BJ (cell line): ENCODE measurements around the gene SAP130. TPM values are rescaled to one million over a fixed set of nuclear protein-coding genes. Genes with fewer than 3 reads are reported as not detected.

Source experiments
- CTCF ChIA-PET: fragments of 350-600 bp; formaldehyde crosslinking; extraction: SDS; loops from one replicate; lab custom pipeline; 2021; ENCODE audit warnings: antibody characterized with exemption, inconsistent platforms; lab: Yijun Ruan, JAX
- POLR2A ChIA-PET: fragments of 300-600 bp; sonication (Branson Sonifier 250); formaldehyde crosslinking; extraction: SDS; loops from one replicate; lab custom pipeline; 2021; ENCODE audit warnings: antibody characterized with exemption; lab: Charles Lee
- DNase-seq: peaks from one replicate; pipeline ENCODE4 v3.0.0-alpha.2; 2011; ENCODE audit warnings: low read depth
- H3K27me3 ChIP-seq: 2 replicates; pipeline ENCODE4 v1.6.0; 2011; ENCODE audit warnings: low read length; ENCODE audit not compliant: control insufficient read depth, insufficient read depth
- H3K36me3 ChIP-seq: 2 replicates; pipeline ENCODE4 v1.5.1; 2011; ENCODE audit warnings: low read length; ENCODE audit not compliant: control insufficient read depth, insufficient read depth
- H3K4me3 ChIP-seq: 2 replicates; pipeline ENCODE4 v1.5.1; 2011; ENCODE audit warnings: low read depth, mild to moderate bottlenecking, control low read depth, low read length
- CTCF ChIP-seq: IDR thresholded peaks from 2 replicates; pipeline ENCODE4 v1.5.1; 2011; ENCODE audit warnings: low read depth, mild to moderate bottlenecking, control low read depth, inconsistent platforms, low read length, moderate library complexity; ENCODE audit not compliant: insufficient read depth
- polyA plus RNA-seq: library from polyadenylated mRNA; depleted of rRNA; stranded (reverse); fragments of >200 nt; gene quantifications from 2 replicates; pipeline ENCODE4 v1.2.3, GENCODE V29; 2011

SAP130 gene
- polyA plus RNA-seq, 1 experiment: 20.4 TPM

DNA sequence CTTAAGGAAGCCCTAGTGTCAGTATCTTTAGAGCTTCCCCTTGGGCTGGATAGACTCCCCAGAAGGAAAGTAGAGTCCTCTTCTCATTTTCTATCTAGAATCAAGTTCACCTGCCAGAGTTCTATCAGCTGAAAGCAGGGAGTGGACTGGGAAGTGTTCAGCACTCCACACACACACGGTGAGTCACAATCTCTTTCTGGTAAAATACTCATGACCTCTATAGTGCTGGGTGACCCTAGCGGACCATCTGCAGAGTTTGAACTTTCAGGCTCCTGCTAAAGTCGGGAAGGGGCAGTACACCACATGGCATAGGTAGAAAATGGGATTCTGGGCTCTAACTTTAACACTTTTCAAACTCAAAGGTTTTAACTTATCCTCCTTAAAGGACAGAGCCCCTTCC is 43.3 kb downstream of the SAP130 start:
- CTCF ChIA-PET: no interaction called here
- POLR2A ChIA-PET: no interaction called here
- Histone ChIP-seq H3K4me3 (no peak overlapping the region), H3K36me3 (peaks cover 8% of the 10 kb centered on the region), H3K27me3 (no peaks in the 10 kb centered on the region)
- no peak for DNase-seq
- TF ChIP-seq CTCF: no peak

DNA sequence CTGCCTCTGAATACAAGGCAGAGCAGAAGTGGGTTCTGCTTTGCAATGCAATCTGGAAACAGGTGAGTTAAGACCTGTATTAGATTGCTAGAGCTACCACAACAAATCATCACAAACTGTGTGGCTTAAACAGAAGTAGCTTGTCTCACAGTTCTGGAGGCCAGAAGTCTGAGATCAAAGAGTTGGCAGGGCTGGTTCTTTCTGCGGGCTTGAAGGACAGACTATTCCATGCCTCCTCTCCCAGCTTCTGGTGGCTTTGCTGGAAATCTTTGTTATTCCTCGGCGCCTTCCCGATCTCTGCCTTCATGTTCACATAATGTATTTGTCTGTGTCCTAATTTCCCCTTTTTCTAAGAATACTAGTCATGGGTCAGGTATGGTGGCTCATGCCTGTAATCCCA is 58.4 kb downstream of the SAP130 start:
- Histone ChIP-seq H3K36me3 (peaks cover 2% of the 10 kb centered on the region), H3K27me3 (no peaks in the 10 kb centered on the region), H3K4me3 (no peak overlapping the region)
- POLR2A ChIA-PET: no interaction called here
- no peak for TF ChIP-seq CTCF
- CTCF ChIA-PET: no interaction called here
- no peak for DNase-seq

DNA sequence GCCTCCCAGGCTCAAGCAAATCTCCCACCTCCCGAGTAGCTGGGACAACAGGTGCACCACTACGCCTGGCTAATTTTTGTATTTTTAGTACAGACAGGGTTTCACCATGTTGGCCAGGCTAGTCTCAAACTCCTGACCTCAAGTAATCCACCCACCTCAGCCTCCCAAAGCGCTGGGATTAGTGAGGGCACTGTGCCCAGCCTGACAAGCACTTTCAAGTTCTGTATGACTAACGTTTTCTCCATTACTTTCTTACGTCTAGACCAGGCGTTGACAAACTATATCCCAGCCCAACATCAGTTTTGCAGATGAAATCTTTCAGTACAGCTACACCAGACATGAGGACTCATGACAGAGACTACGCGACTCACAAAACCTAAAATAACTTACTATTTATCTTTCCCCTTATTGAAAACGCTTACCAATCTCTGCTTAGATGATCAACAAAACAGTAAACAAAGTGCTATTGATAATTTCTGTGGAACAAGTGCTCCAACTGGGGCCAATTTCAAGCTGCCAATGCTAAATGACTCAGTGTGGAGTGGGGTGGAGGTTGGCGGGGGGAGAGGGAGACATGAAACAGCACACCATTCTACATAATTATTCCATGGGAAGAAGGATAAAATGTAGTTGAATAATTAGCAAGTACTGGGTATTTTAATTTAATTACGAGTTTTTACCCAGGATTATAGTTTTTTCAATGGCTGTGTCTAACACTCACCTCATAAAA is 59.1 kb downstream of the SAP130 start:
- POLR2A ChIA-PET: no interaction called here
- H3K27me3 ChIP-seq: no peaks in the 10 kb centered on the region
- DNase-seq: no peak

DNA sequence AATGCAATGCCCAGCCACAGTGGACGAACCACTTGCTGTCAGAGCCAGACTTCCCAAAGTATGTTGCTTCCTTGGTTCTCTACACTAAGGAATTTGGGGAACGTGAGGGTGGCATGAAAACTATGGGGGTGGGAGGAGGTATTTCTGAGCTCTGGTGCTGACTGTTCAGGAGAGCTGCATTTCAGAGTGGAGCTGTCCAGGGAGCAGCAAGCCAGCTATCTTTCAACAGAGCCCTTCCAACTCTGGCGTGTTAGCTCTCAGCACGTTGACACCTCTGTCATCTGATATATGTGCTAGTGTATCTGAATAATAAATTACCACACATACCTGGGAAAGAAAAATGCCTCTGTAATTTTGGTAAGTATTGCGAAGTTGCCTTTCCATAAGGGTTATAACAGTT is 66.1 kb downstream of the SAP130 start:
- peaks cover 3% of the 10 kb centered on the region; the same call in 1 of the 2 replicates for H3K36me3 ChIP-seq
- H3K4me3 ChIP-seq: no peak overlapping the region
- H3K27me3 ChIP-seq: no peaks in the 10 kb centered on the region
- no peak for TF ChIP-seq CTCF
- CTCF ChIA-PET: no interaction called here
- POLR2A ChIA-PET: no interaction called here
- no peak for DNase-seq

More for the DNA sequence above, 59.1 kb downstream of the SAP130 start:
- H3K4me3 ChIP-seq: no peak overlapping the region
- no peak for TF ChIP-seq CTCF
- CTCF ChIA-PET: no interaction called here
- H3K36me3 ChIP-seq: no peaks in the 10 kb centered on the region; the same call in none of the 2 replicates

DNA sequence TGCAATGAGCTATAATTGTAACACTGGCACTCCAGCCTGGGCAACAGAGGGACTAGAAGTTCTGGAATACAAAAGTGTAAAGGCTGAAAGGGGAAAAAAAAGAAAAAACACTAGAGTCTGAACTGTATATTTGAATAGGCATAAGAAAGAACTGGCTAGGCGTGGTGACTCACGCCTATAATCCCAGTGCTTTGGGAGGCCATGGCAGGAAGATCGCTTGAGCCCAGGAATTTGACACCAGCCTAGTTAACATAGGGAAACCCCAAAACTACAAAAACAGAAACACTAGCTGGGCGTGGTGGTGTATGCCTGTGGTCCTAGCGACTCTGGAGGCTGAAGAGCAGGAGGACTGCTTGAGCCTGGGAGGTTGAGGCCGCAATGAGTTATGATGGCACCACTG is 70.6 kb downstream of the SAP130 start:
- H3K4me3 ChIP-seq: no peak overlapping the region
- POLR2A ChIA-PET: no interaction called here
- H3K27me3 ChIP-seq: no peaks in the 10 kb centered on the region
- CTCF ChIA-PET: no interaction called here
- DNase-seq: no peak
- no peak for TF ChIP-seq CTCF
- peaks cover 6% of the 10 kb centered on the region for H3K36me3 ChIP-seq
